ENCODE data around the gene HSD17B12.

DNA sequence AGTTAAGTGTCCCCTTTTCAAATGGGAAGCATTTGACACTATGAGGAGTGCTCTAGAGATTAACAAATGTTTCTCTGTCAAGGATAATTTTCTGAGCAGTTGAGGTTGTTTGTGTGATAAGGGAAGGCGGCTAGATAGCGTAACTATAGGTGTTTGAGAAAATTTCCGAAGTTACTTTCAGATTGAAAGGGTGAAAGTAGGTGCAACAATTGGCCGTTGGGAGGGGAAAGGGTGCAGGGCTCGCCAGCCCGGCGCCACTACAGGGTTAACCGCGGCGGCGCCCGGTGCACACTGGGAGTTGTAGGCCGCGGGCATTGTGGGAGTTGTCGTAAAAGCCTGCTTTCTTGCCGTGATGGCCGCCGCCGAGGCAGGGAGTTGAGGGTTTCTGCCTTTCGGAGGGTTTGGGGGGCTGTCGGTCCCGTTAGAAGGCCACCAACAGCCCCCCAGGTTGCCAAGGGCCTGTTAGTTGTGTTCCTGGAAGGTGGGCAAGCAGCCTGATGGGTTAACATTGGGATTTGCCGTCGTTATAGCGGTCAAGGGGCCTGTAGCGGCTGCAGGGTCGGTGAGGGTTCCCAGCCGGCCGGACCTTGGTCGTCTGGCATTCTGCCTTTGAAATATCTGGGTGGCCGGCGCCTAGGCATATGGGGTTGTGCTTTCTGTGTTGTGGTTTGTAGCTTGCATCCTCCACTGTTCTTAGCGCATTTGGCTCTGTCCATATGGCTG lies 36.5 kb upstream of the HSD17B12 start:
- TF ChIP-seq, protein P1, sequence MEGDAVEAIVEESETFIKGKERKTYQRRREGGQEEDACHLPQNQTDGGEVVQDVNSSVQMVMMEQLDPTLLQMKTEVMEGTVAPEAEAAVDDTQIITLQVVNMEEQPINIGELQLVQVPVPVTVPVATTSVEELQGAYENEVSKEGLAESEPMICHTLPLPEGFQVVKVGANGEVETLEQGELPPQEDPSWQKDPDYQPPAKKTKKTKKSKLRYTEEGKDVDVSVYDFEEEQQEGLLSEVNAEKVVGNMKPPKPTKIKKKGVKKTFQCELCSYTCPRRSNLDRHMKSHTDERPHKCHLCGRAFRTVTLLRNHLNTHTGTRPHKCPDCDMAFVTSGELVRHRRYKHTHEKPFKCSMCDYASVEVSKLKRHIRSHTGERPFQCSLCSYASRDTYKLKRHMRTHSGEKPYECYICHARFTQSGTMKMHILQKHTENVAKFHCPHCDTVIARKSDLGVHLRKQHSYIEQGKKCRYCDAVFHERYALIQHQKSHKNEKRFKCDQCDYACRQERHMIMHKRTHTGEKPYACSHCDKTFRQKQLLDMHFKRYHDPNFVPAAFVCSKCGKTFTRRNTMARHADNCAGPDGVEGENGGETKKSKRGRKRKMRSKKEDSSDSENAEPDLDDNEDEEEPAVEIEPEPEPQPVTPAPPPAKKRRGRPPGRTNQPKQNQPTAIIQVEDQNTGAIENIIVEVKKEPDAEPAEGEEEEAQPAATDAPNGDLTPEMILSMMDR (conservative IDR thresholded peaks at IDR 0.05; ENCODE audit: low read depth, low read length), result no peak
- TF ChIP-seq EZH2 (IDR thresholded peaks at IDR 0.05; ENCODE audit: borderline replicate concordance, low read depth, low read length, poor library complexity, severe bottlenecking), result no peak
